Stimulated activated CD4-positive, alpha-beta T cell treated with anti-CD3 and anti-CD28 coated beads, Interleukin-15, amount 100 ng/mL, for 1 hour (primary cell): Measurements from ENCODE around the gene DMPK.
A peak's percentile ranks its signal among the peaks of the same experiment; 100 is the strongest.
"Not testable (repeated sequence)": the region's sequence is repeated elsewhere in the genome, so short reads cannot be mapped to it uniquely, and the experiment has no call there.

ENCODE experiments used
- DNase-seq, 2 donors: peaks; one replicate each; pipeline ENCODE4 v3.0.0-alpha.2; 2020; ENCODE audit warnings: low read depth in 1 of 2, low spot score in 1 of 2

DMPK gene

GRCh38 chr19:45815481-45816216 lies 33.4 kb upstream of the DMPK start:
- DNase-seq: no peak

- no peak for DNase-seq
Observed at GRCh38 chr19:45814851-45815480, 32.7 kb upstream of the DMPK start, which contains the start of gene RSPH6A. RSPH6A (minus strand) TSS chr19:45815308; CDS start chr19:45815176, 132 bp downstream.

GRCh38 chr19:45814166-45814780 lies 32.0 kb upstream of the DMPK start:
- DNase-seq: no peak

GRCh38 chr19:45812297-45812696 lies 30.0 kb upstream of the DMPK start:
- no peak for DNase-seq

- DNase-seq: no peak
Observed at GRCh38 chr19:45809643-45810159, 27.4 kb upstream of the DMPK start.

- DNase-seq: no peak
Observed at GRCh38 chr19:45805719-45806118, 23.4 kb upstream of the DMPK start.

- no peak for DNase-seq
Observed at GRCh38 chr19:45804959-45805230, 22.6 kb upstream of the DMPK start.

DNA sequence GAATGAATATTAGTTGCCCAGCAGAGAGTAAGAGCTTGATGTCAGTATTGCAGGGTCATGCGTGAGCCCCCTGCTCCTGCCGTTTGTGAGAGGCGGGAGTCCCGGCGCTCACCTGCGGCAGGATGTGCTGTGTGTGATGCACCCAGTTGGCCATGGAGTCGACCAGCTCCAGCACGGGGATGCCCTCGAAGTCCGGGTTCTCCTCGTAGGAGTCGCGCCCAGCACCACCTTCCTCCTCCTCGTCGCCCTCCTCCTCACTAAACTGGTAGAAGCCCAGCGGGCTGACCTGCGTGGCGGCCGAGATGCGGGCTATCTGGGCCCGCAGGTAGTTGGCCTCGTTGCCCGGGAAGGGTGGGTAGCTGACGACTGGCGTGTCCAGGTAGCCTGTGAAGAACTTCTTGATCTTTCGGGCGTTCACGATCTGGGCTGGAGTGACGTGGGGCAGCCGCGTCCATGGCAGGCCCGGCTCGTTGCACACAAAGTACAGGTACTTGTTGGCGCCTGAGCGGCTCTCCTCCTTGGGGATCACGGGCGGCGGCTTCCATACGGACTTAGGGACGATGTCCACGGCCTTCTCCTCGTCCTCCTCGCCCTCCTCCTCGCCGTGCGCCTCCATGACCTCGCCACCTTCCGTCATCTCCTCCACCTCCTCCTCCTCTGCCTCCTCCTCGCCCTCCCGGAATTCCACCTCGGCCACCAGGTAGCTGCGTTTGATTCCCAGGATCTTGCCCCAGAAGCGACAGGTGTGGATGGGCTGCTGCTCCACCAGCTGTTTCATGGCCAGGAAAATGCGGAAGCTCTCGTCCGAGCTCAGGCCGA lies 22.1 kb upstream of the DMPK start:
- no peak for DNase-seq

GRCh38 chr19:45801603-45802175 lies 19.4 kb upstream of the DMPK start:
- no peak for DNase-seq

GRCh38 chr19:45800070-45800553 lies 17.8 kb upstream of the DMPK start:
- no peak for DNase-seq

GRCh38 chr19:45799541-45799940 lies 17.3 kb upstream of the DMPK start:
- DNase-seq: not testable (repeated sequence)

GRCh38 chr19:45798995-45799517 lies 16.8 kb upstream of the DMPK start:
- peak; percentile 25 to 45 for DNase-seq

DNA sequence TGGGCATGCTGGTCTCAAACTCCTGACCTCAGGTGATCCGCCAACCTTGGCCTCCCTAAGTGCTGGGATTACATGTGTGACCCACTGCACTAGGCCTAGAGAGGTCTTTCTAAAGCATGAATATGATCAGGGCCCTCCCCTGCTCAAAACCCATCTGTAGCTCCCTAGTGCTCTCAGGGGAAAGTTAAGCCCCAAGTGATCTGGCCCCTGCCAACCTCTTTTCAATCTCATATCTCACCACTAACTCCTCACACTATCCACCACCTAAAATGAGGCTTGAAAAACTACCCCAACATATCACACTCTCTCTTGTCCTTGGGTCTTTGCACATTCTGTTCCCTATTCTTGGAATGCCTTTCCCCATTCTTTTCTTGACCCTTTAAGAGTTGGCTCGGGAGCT lies 12.3 kb upstream of the DMPK start:
- no peak for DNase-seq

DNA sequence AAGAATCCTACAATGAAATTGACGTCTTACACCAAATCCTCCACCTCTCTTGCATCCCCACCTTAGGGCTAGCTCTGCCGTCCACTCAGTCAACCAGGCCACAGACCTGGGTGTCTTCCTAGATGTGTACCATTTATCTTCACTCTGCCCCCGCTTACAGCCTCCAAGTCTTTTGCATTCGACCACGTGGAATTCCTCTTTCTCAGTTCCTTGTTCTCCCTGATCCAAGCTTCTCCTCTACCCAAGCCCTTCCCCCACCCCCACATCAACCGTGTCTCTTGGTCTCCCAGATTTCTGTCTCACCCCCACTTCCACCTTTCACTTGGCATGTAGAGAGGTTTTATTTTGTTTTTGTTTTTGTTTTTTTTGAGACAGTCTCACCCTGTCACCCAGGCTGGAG lies 11.6 kb upstream of the DMPK start:
- DNase-seq: no peak

GRCh38 chr19:45793178-45793564 lies 10.9 kb upstream of the DMPK start:
- DNase-seq: no peak

DNA sequence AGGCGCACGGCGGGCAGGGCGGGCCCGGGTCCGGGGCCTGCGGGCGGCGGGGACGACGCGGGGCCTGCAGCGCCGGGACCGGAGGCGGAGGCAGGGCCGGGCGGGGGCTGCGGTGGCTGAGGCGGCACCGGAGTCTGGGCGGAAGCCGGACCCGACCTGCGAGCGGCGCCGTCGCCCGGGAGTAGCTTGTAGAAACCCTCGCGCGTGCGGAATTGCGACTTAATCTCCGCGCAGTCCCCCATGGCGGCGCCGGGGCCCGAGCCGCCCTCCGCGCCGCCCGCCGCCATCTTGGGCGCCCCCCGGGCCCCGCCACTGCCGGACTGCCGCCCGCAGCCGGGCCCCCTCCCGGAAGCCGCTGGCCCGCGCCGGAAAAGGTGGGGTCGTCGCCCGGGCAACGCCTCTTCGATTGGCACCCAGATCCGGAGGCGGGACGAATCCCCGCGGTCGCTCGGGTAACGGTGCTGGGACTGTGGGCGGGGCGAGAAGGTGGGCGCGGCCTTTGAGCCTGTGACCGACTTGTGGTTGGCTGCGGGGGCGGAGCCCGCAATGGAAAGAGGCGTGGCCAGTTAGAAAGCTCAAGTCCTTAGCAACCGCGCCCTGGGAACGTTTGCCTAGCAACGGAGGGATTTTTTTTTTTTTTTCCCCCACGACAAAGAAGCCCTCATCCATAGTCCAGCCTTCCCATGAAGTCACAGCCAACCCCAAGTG lies 10.3 kb upstream of the DMPK start, which contains the start of gene DMWD:
Gene DMWD, minus strand, starts transcription at position 376 of the 708 bp plus-strand sequence. Its CDS starts 89 bp downstream, at position 287.
- peak; percentile 99 for DNase-seq

DNA sequence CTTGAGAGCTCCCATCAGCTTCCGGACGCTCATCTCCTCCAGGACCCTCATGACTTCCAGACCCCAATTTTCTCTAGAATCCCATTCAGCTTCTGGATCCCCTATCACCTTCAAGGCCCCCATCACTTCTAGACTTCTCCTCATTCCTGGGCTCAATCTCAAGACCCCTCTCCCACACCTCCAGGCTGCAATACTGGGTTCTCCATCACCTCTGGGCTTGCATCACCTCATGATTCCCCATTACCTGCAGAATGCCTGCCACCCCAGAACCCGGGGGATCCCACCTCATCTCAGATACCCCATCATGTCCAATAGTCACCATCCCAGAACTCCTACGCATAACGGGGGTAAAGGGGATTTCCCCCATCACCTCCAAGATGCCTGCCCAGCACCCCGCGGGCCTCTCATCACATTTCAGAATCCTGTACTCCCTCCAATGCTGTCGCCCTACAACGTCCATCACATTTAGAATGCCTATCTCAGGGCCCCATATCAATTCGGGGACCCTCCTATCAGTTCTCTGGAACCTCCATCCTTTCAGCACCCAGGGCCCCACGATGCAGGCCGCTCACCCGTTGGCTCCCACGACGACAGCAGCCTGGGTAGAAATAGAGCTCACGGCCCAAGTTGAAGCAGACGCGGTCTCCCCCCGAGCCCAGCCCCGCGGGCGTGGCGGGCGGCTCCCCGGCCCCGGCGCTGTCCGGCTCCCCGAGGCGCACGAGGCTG lies 9.6 kb upstream of the DMPK start:
- DNase-seq: no peak

GRCh38 chr19:45790942-45791341 lies 8.7 kb upstream of the DMPK start:
- DNase-seq: no peak

GRCh38 chr19:45789035-45789786 lies 6.9 kb upstream of the DMPK start:
- no peak for DNase-seq
